GM21447 (cell line): ENCODE measurements around the gene WRAP53.
A peak's percentile ranks its signal among the peaks of the same experiment; 100 is the strongest.

ENCODE experiments used
- ATAC-seq: cut with Tn5 transposase; IDR thresholded peaks from one replicate; pipeline ENCODE4 v1.9.1; 2021; ENCODE audit not compliant: unreplicated experiment

Gene WRAP53

DNA sequence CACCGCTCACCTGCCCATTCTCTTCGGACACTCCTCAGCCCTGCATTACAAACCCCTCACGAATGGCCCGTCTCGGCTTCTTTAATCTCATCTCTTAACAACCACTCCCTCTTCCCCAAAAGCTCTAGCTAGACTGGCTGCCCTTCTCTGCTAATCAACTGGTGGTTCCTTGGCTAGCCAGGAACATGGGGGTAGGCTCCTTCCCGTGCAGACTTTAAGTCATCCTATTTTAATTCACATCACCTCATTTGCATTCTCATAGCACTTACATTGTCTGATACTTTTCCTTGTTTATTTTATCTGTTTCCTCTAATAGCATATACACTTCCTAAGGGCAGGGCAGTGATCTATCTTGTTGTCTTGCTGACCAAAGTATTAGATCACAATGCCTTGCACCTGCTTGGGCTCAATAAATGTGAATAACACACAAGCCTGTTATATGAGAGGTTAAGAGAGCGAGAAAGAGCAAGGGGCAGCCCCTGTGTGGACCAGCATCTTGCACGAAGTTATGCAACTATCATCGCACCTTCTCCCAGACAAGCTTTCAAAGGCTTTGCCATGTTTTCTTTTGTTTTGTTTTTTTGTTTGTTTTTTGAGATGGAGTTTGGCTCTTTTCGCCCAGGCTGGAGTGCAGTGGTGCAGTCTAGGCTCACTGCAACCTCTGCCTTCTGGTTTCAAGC, 10.7 kb upstream of the WRAP53 start:
- ATAC-seq, result no peak

DNA sequence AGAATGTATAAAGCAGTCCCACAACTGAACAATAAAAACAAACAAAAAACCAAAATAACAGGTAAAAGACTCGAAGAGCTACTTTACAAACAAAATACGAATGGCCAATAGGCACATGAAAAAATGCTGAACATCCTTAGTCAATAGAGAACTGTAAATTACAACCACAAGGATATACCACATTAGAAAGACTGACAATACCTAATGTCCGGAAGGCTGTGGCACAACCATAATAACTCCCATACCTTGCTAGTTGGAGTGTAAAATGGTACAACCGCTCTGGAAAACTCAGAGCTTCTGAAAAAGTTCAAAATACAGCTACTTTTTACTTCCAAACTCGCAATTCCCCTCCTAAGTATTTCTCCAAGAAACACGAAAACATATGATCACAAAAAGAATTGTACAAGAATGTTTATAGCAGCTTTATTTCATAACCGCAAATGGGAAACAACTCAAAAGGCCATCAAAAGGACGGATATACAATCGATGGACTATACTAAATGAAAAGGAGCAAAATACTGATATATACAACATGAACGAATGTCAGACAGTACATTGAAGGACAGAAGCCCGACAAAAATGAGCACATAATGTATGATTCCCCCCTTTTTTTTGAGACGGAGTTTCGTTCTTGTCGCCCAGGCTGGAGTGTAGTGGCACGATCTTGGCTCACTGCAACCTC, 3.3 kb upstream of the WRAP53 start:
- ATAC-seq, result no peak

DNA sequence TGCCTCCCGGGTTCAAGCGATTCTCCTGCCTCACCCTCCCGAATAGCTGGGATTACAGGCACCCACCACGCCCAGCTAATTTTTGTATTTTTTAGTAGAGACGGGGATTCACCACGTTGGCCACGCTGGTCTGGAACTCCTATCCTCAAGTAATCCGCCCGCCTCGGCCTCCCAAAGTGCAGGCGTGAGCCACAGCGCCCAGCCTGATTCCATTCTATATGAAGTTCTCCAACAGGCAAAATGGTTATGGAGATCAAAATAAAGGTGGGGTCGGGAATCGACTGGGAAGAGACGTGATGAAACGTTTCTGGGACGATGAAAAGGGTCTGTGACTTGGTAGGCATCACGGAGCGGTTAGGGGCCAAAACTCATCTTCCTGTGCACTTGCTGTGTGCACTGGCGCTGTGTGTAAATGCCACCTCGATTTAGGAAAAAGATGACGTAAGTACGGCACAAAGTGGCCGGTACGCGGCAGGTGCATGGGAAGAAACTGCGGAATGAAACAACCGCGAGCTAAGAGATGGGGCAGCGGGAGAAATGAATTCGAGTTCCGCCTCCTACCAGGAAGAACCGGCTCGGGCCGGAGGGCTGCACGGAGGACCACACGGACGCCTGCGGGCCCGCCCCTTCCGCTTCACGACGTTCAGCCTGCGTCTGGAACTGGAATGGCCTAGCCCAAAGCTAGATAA, 2.6 kb upstream of the WRAP53 start:
- ATAC-seq, result peak; percentile 60

DNA sequence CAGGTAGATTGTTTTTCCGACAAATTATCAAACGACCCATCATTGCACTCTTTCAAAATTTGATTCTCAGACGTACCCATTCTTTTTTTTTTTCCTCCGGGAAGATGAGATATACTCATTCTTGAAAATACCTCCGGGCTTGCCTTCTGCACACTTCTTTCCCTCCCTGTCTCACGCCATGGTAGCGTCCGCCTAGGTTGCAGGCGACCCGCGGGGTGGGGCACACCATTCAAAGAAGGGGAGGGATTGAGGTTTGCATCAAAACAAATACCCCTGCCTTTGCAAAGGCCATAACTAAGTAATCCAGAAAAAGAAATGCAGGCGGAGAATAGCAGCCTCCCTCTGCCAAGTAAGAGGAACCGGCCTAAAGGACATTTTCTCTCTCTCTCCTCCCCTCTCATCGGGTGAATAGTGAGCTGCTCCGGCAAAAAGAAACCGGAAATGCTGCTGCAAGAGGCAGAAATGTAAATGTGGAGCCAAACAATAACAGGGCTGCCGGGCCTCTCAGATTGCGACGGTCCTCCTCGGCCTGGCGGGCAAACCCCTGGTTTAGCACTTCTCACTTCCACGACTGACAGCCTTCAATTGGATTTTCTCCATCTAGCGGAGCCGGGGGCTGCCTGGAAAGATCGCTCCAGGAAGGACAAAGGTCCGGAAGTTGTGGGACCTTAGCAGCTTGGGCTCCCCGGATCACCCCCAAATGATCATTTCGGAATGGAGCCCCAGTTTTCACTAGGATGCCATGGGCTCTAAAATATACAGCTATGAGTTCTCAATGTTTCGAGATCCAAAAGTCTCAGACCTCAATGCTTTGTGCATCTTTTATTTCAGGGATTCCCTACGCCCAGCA, 1.8 kb upstream of the WRAP53 start:
- peak; percentile 35 for ATAC-seq

DNA sequence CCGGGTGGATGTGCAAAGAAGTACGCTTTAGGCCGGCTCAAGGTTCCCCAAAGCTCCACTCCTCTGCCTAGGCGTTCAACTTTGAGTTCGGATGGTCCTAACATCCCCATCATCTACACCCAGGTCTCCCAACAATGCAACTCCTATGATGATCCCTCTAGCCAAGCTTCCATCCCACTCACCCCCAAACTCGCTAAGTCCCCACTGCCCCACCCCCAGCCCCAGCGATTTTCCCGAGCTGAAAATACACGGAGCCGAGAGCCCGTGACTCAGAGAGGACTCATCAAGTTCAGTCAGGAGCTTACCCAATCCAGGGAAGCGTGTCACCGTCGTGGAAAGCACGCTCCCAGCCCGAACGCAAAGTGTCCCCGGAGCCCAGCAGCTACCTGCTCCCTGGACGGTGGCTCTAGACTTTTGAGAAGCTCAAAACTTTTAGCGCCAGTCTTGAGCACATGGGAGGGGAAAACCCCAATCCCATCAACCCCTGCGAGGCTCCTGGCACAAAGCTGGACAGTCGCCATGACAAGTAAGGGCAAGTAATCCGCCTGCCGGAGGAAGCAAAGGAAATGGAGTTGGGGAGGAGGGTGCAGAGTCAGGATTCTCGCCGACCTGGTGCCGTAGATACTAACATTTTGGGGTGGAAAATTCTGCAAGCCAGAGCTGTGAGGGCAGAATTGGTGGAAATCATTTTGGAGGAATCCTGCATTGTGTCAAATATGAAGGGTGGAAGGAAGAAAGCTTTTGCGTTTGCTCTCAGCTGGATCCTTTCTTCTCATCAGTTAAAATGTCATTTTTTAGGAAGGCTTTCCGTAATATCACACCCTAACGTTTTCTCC, 987 bp upstream of the WRAP53 start, which contains the start of gene TP53:
Gene TP53, minus strand, starts transcription at position 419 of the 836 bp plus-strand sequence. CDS start 10,896 bp downstream, outside the sequence.
- no peak for ATAC-seq

DNA sequence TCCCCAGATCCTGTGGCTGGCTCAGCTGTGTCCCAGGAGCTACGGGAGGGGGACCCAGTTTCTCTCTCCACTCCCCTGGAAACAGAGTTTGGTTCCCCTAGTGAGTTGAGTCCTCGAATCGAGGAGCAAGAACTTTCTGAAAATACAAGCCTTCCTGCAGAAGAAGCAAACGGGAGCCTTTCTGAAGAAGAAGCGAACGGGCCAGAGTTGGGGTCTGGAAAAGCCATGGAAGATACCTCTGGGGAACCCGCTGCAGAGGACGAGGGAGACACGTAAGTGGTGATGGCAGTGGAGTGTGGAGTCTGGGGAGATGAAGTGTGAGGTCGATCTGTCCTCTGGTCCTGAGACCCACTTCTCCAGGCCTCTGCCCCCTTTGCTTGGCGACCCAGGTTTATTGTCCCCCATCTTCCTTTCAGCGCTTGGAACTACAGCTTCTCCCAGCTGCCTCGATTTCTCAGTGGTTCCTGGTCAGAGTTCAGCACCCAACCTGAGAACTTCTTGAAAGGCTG, 585 bp downstream of the WRAP53 start:
- ATAC-seq, result no peak

DNA sequence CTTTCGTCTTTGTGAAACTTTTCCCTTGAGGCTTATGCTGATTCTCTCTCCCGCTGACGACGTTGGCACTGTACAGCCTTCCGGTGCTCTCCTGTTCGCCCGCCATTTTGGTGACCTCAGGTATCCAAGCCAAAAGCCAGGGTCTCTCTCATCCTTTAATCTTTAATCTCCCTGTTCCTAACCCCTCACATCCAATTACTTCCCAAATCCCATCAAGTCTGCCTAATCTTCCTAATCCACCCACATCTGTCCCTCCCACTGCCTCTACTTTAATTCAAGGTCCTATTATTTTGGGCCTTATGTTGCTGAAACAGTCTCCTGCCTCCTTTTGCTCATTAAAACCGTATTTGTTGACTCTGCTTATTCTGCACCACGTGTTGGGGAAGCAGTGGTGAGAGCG, 7.3 kb downstream of the WRAP53 start:
- no peak for ATAC-seq

DNA sequence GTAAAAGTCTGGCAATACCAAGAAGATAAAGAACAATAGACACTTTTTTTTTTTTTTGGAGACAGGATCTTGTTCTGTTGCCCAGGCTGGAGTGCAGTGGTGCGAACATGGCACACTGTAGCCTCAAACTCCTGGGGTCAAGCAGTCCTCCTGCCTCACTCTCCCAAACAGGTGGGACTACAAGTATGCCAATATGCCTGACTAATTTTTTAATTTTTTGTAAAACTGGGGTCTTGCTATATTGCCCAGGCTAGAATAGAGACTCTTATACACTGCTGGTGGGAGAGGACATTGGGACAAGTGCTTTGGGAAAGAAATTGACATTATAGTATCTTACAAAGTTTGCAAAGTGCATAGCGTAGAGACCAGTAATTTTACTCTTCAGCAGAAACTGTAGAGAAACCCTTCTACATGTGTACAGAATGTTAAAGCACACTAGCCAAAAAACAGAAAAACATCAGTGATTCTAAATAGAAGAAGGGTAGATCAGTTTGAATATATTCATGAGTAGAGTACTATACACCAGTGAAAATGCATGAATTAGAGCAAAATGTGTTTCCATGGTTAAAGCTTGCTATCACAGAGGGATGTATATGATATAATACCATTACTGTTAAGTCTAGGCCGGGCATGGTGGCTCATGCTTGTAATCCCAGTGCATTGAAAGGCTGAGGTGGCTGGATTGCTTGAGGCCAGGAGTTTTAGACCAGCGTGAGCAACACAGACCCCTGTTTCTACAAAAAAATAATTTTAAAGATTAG, 9.7 kb downstream of the WRAP53 start:
- no peak for ATAC-seq

DNA sequence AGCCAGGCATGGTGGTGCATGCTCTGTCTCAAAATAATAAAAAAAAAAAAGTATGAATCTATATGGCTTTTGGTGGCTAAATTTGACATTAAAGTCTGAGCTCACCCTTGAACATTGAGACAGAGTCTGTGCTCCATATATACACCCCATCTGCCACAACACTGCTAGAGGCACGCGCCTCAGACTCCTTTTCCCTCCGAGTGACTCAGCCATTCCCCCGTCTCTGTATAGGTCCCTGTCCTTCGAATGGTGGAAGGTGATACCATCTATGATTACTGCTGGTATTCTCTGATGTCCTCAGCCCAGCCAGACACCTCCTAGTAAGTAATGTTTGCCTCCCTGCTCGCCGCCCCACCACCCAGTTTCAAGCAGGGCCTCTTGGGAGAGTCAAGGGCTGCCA, 12.2 kb downstream of the WRAP53 start:
- ATAC-seq, result no peak

DNA sequence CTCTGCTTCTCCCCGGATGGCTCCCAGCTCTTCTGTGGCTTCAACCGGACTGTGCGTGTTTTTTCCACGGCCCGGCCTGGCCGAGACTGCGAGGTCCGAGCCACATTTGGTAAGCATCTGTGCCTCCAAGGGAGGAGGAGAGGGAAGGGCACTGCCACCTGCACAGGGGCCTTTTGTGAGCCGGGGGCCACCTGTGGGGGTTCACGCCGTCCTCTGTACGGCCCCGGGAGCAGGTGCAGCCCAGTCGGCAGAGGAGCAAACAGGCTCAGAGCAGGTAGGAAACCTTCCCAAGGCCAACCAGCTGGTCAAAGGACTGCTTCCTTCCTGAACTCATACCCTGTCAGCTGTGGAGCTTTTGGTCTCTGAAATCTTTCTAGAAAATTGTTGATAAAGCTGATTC, 13.4 kb downstream of the WRAP53 start:
- ATAC-seq, result no peak

DNA sequence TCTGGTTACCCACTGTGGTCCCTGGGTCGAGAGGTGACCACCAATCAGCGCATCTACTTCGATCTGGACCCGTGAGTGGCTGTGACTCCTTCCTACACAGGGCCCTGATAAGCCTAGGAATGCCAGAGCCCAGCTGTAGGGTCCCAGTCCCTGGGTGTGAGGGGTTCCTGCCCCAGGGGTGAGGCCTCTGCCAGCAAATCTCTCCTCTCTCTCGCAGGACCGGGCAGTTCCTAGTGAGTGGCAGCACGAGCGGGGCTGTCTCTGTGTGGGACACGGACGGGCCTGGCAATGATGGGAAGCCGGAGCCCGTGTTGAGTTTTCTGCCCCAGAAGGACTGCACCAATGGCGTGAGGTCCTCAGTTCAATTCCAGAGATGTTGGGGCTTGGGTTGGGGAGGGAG, 14.5 kb downstream of the WRAP53 start:
- no peak for ATAC-seq

DNA sequence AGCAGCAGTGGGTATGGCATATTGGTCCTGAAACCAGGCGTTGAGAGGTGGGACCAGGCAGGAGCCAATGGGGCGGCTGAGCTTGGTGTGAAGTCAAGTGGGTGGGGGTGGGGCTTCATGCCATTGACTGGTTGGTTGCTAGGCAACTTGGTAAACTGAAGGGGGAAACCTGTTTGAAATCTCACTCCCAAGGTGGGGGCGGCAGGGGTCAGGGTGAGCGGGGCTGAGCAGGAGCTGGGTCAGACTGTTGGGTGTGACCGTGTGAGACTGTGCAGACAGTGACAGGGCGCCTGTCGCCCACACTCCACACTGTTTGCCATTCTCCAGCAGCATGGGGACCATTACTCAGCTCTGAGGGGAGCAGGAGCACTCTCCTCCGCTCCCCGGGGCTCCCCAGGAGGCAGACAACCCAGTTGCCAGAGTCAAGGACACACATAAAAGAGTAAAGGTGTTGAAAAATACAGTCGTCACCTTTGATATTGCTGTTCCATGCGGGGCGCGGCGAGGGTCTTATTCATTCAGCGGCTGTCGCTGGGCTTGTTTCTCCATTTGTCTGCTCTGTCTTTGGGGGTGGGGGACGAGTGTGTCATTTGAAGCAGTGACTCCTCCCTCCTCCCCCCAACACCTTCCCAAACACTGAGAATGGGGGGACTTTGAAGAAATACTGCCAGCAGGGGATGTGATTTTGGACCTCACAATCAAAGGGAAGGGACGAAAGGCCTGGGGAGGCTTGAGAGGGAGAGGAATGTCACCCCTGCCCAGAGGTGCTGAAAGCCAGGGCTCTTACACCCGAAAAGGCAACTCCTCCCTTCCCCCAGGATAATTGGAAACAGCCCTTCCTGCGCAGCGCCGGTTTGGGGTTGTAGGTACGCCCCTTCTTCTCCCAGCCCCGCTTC, 15.6 kb downstream of the WRAP53 start:
- no peak for ATAC-seq

DNA sequence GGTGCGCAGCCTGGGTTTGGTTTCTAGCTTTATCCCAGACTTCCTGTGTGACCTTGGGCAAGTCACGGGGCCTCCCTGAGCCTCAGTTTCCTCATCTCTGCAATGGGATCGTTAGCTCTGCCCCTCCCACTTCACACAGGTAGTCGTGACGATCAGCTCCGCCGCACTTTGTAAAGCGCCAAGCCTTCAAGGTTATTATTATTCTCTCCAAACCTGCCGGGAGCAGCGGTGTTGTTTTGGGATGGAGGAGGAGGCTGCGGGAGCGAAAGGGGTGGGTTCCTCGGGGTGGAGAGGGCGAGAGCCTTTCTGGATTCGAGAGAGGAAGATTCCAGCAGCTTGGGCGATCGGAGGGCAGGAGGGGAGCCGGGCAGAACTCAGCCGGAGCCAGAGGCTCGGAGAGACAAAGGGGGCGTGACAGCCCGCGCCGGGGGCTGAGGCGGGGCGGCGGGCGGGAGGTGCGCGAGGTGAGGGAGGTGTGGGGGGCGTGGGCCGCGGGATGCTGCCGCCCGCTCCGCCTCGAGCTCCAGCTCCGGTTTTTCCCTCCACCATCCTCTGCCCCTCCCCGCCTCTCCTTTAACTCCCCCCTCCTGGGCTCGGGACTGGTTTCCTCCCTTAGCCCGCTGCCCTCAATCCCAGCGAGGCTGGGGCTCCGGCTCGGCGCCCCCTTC, 16.5 kb downstream of the WRAP53 start, which contains the start of gene EFNB3:
Gene EFNB3, plus strand, starts transcription at position 602 of the 668 bp plus-strand sequence. CDS start 397 bp downstream, outside the sequence.
- ATAC-seq, result no peak

DNA sequence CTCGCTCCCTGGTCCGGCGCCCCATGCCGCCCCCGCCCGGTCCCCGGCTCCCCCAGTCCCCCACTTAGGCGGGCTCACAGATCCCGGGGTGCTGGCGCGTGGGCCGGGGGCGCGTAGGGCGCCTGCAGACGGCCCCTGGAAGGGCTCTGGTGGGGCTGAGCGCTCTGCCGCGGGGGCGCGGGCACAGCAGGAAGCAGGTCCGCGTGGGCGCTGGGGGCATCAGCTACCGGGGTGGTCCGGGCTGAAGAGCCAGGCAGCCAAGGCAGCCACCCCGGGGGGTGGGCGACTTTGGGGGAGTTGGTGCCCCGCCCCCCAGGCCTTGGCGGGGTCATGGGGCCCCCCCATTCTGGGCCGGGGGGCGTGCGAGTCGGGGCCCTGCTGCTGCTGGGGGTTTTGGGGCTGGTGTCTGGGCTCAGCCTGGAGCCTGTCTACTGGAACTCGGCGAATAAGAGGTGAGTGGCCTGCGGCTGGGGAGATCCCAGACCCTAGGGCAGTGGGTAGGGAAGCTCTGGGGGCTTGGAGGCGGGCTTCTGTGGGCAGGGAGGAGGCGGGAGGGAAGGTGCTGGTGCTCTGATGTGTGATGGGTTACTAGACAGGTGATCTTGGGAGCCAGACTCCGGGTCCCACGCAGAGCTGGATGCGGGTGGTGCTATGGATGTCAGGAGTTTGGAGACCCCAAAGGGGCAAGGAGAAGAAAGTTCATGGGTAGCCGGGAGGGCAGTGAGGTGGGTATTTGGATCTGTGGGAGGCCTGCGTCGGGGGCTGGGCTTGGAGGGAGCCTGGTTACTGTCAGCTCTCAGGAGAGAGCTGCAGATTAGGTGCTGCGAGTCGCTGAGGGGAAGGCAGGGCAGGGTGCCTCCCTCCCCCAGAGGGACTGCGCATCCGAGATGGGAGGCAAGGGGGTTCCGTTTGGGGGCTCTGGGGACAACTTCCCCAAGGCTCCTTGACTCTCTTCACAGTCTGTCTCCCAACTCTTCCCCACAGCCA, 17.3 kb downstream of the WRAP53 start:
- ATAC-seq, result no peak

DNA sequence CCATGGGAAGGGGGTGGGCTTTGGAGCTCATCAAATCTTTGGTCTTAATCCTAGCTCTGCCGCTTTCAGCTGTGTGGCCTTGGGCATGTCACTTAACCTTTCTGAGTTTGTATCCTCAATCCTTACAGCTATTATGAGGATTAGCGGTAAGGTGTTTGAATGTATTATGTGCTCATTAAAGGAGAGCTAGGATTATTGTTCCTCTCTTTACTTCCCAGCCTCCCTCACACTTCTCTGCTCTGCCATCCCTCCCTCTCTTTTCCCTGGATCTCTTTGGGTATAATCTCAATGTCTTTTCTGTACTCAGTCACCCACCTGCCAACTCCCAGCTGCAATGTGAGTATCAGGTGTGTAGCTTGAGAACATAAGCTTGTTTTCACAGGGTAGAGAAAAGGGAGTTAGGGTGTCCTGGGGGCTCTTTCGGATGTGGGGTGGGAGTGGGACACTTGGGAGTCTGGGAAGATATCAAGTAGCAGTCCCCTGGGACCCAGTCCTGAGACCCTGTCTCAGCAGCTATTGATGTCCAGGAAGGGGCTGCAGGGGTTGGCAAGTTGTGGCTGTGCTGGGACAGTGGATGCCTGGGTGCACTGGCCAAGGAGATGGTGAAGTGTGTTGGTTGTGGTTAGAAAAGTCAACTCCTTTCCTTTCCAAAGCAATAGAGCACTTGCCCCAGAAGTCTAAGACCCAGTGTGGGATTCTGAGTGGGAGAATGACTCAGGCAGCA, 18.5 kb downstream of the WRAP53 start:
- ATAC-seq, result no peak

DNA sequence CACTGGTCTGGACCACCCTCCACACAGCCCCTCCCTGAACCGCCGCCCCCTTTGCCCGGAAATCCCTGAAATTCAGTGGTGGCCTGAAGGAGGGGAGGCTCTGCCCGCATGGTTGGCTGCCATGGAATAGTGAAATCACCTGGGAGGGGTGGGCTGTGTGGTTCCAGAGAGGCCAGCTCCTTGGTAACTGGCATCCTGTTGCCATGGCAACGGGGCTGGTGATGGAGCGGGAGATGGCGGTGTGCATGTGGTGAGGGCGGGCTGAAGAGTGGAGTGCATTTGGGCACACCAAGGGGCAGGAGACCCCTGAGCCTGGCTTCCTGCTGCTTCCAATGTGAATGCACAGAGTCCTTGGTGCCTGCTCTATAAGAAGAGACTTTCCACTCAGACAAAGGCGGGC, 19.2 kb downstream of the WRAP53 start:
- ATAC-seq, result no peak
